PC-9 (cell line): ENCODE data around the gene ARMC6. TPM values are rescaled to one million over a fixed set of nuclear protein-coding genes. Genes with fewer than 3 reads are reported as not detected.

Source experiments
- BruUV-seq: library from RNA; stranded (reverse); fragments of 400-500 nt; replicated peaks from 2 replicates; lab custom pipeline; 2021; lab: Mats Ljungman, UMichigan
- CTCF ChIA-PET: fragments of 300-600 bp; sonication (Branson Sonifier 250); formaldehyde crosslinking; loops from one replicate; lab custom pipeline; 2022; ENCODE audit warnings: antibody characterized with exemption; lab: Charles Lee
- POLR2A ChIA-PET: fragments of 300-600 bp; sonication (Branson Sonifier 250); formaldehyde crosslinking; loops from one replicate; lab custom pipeline; 2022; ENCODE audit warnings: antibody characterized with exemption; ENCODE audit not compliant: unreplicated experiment; lab: Charles Lee
- DNase-seq, 2 experiments: peaks; one replicate each; pipeline versions ENCODE4 v3.0.0 to v3.0.0-alpha.2; 2015 to 2022; ENCODE audit warnings: mixed read lengths in 1 of 2
- H2AFZ ChIP-seq: fragments of 200-600 bp; sonication (generic); 2 replicates; pipeline ENCODE4 v1.8.1; 2017; ENCODE audit warnings: antibody characterized with exemption
- H3F3A ChIP-seq: fragments of 200-600 bp; sonication (generic); 2 replicates; pipeline ENCODE4 v1.8.1; 2017; ENCODE audit warnings: antibody characterized with exemption, mild to moderate bottlenecking, low read depth; ENCODE audit not compliant: insufficient read depth
- H3K27ac ChIP-seq: fragments of 200-600 bp; sonication (generic); 2 replicates; pipeline ENCODE4 v1.6.1; 2016; ENCODE audit warnings: mixed run types
- H3K27me3 ChIP-seq: fragments of 200-600 bp; sonication (generic); 2 replicates; pipeline ENCODE4 v1.6.1; 2016; ENCODE audit warnings: low read depth, mixed run types; ENCODE audit not compliant: insufficient read depth
- H3K36me3 ChIP-seq: fragments of 200-600 bp; sonication (generic); 2 replicates; pipeline ENCODE4 v1.6.1; 2016; ENCODE audit warnings: low read depth, mixed run types
- H3K4me1 ChIP-seq: fragments of 200-600 bp; sonication (generic); replicated peaks from 2 replicates; pipeline ENCODE4 v1.6.1; 2016; ENCODE audit warnings: mixed run types; ENCODE audit not compliant: insufficient read depth
- H3K4me2 ChIP-seq: fragments of 200-600 bp; sonication (generic); 2 replicates; pipeline ENCODE4 v1.6.1; 2017; ENCODE audit warnings: mixed run types
- H3K4me3 ChIP-seq: fragments of 200-600 bp; sonication (generic); 2 replicates; pipeline ENCODE4 v1.6.1; 2016; ENCODE audit warnings: mixed run types
- H3K79me2 ChIP-seq: fragments of 200-600 bp; sonication (generic); 2 replicates; pipeline ENCODE4 v1.6.1; 2017; ENCODE audit warnings: low read depth, mixed run types
- H3K9me2 ChIP-seq: fragments of 200-600 bp; sonication (generic); 2 replicates; pipeline ENCODE4 v1.8.1; 2017; ENCODE audit warnings: mild to moderate bottlenecking; ENCODE audit not compliant: insufficient read depth
- H3K9me3 ChIP-seq: fragments of 200-600 bp; sonication (generic); 2 replicates; pipeline ENCODE4 v1.8.1; 2016; ENCODE audit warnings: low read depth; ENCODE audit not compliant: insufficient read depth
- H4K20me1 ChIP-seq: fragments of 200-600 bp; sonication (generic); 2 replicates; pipeline ENCODE4 v1.8.1; 2017; ENCODE audit not compliant: insufficient read depth
- EZH2 ChIP-seq: fragments of 200-600 bp; sonication (generic); IDR thresholded peaks from 2 replicates; pipeline ENCODE4 v1.8.0; 2017; ENCODE audit warnings: antibody characterized with exemption, low read depth
- intact Hi-C: fragments of 100-400 bp; cut with micrococcal nuclease; formaldehyde crosslinking; loops from one replicate; pipeline ENCODE4 v1.10.0; 2022; ENCODE audit not compliant: unreplicated experiment
- total RNA-seq: library from RNA; stranded (reverse); gene quantifications from 2 replicates; pipeline ENCODE4 v1.2.3, GENCODE V29; 2021
- TF ChIP-seq, protein P1 (sequence below): fragments of 200-600 bp; sonication (generic); conservative IDR thresholded peaks from 2 replicates; pipeline ENCODE4 v1.6.1; 2017; ENCODE audit warnings: mixed run types, antibody characterized with exemption, mild to moderate bottlenecking, moderate library complexity

Gene ARMC6
- total RNA-seq, 1 experiment from 2014 or later: 28.8 TPM

DNA sequence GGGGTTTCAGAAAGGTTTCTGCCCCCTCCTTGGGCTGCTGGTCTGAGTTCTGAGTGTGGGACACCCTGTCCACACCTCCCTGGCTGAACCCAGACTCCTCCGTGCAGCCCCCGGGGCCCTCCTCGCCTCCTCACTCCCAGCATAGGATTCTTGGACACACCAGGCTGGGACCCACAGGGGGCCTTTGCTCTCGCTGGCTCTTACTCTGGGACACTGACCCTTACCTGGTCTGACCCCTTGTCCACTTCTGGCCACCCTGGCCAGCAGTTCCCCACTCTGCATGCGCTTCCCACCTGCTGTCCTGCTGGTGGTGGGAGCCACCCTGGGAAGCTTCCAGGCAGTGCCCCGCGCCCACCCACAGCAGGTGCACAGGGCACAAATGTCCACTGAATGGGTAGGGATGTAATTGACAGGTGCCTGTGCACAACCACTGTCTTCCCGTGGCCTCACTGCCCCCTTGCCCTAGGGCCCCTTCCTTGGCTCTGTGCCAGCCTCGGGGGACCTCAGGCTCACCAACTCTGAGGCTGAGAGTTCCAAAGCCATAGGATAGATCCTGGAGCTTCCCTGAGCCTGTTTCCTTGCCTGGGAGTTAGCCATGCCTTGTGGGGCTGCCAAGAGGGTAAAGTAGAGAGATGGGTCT is 23.4 kb downstream of the ARMC6 start:
- no peak overlapping the region for H3K27ac ChIP-seq
- H3F3A ChIP-seq: peaks cover 8% of the 10 kb centered on the region; the same call in 1 of the 2 replicates
- TF ChIP-seq EZH2: no peak
- TF ChIP-seq, protein P1, sequence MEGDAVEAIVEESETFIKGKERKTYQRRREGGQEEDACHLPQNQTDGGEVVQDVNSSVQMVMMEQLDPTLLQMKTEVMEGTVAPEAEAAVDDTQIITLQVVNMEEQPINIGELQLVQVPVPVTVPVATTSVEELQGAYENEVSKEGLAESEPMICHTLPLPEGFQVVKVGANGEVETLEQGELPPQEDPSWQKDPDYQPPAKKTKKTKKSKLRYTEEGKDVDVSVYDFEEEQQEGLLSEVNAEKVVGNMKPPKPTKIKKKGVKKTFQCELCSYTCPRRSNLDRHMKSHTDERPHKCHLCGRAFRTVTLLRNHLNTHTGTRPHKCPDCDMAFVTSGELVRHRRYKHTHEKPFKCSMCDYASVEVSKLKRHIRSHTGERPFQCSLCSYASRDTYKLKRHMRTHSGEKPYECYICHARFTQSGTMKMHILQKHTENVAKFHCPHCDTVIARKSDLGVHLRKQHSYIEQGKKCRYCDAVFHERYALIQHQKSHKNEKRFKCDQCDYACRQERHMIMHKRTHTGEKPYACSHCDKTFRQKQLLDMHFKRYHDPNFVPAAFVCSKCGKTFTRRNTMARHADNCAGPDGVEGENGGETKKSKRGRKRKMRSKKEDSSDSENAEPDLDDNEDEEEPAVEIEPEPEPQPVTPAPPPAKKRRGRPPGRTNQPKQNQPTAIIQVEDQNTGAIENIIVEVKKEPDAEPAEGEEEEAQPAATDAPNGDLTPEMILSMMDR: no peak
- BruUV-seq: no TSS peak
- no peak overlapping the region for H3K4me3 ChIP-seq
- H3K9me2 ChIP-seq: no peaks in the 10 kb centered on the region
- H4K20me1 ChIP-seq: peaks cover 8% of the 10 kb centered on the region
- intact Hi-C loops: no loop called here
- H3K36me3 ChIP-seq: no peaks in the 10 kb centered on the region
- POLR2A ChIA-PET: no interaction called here
- H2AFZ ChIP-seq: no peak overlapping the region
- no peaks in the 10 kb centered on the region for H3K9me3 ChIP-seq
- no peak overlapping the region for H3K4me2 ChIP-seq
- no peaks in the 10 kb centered on the region for H3K27me3 ChIP-seq
- CTCF ChIA-PET: no interaction called here
- no peaks in the 10 kb centered on the region for H3K79me2 ChIP-seq
- DNase-seq: no peak
- peaks cover 6% of the 10 kb centered on the region; the same call in 1 of the 2 replicates for H3K4me1 ChIP-seq

DNA sequence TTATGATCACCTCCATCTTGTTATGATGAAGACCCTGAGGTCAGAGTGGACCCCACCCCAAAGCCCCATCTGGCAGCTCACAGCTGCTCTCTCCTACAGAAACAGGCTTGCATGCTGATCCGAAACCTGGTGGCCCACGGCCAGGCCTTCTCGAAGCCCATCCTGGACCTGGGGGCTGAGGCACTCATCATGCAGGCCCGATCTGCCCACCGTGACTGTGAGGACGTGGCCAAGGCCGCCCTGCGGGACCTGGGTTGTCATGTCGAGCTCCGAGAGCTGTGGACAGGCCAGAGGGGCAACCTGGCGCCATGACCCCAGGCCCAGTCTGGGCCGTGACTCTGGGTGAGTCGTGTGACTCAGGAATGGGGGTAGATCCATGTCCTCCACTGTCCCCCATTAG is 23.9 kb downstream of the ARMC6 start:
- Histone ChIP-seq H3K4me3 (no peak overlapping the region), H3F3A (peaks cover 14% of the 10 kb centered on the region; the same call in 1 of the 2 replicates), H2AFZ (no peak overlapping the region), H3K27ac (no peak overlapping the region), H3K4me1 (peaks cover 12% of the 10 kb centered on the region), H3K9me3 (no peaks in the 10 kb centered on the region), H3K9me2 (no peaks in the 10 kb centered on the region), H3K4me2 (no peak overlapping the region), H3K27me3 (no peaks in the 10 kb centered on the region), H4K20me1 (peaks cover 8% of the 10 kb centered on the region), H3K36me3 (no peaks in the 10 kb centered on the region), H3K79me2 (no peaks in the 10 kb centered on the region)
- DNase-seq: no peak
- no TSS peak for BruUV-seq
- TF ChIP-seq, protein P1: no peak
- TF ChIP-seq EZH2: no peak
- intact Hi-C loops: no loop called here
- ChIA-PET POLR2A (no interaction called here), CTCF (no interaction called here)

DNA sequence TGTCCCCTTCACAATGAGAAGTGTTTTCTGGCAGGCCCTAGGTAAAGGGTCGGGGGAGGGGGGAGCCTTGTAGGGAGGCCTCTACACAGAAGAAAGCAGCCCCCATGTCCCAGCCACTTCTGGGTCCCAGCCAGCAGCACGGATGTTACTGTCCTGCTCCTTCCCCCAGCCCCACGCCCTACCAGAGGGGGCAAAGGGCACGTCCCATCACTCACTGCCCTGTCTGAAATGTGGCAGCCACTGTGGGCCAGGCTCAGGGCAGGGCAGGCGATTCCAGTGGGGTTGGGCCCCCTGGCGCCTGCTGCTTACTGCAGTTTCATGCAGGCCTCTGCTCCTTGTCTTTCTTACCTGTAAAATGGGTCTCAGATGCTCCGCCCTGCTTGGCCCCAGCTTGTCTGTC is 24.3 kb downstream of the ARMC6 start:
- ChIA-PET POLR2A (no interaction called here), CTCF (no interaction called here)
- Histone ChIP-seq H3K36me3 (no peaks in the 10 kb centered on the region), H3K79me2 (no peaks in the 10 kb centered on the region), H3K9me2 (no peaks in the 10 kb centered on the region), H3K9me3 (no peaks in the 10 kb centered on the region), H3K4me1 (peaks cover 16% of the 10 kb centered on the region), H3K4me2 (no peak overlapping the region), H3F3A (peaks cover 18% of the 10 kb centered on the region), H3K27ac (no peak overlapping the region), H2AFZ (no peak overlapping the region), H4K20me1 (peaks cover 8% of the 10 kb centered on the region), H3K4me3 (no peak overlapping the region), H3K27me3 (no peaks in the 10 kb centered on the region)
- DNase-seq: no peak
- no TSS peak for BruUV-seq
- intact Hi-C loops: no loop called here
- no peak for TF ChIP-seq EZH2
- TF ChIP-seq, protein P1: no peak
